Right atrium auricular region (tissue), 2 donors: Measurements from ENCODE around the gene LONP2. TPM values are rescaled to one million over a fixed set of nuclear protein-coding genes. Genes with fewer than 3 reads are reported as not detected.

Source experiments
- DNase-seq: peaks from one replicate; pipeline ENCODE4 v3.0.0-alpha.2; 2019; ENCODE audit warnings: low spot score
- H3K27ac ChIP-seq, 2 donors: fragments of 200-600 bp; sonication (generic); 1 replicate in 1 of 2; 2 replicates in 1 of 2; pipeline ENCODE4 v1.5.1; 2016 to 2019
- H3K27me3 ChIP-seq, 2 donors: fragments of 200-600 bp; sonication (generic); one replicate each; pipeline versions ENCODE4 v1.5.1 to v1.6.0; 2017 to 2019
- H3K36me3 ChIP-seq: fragments of 200-600 bp; sonication (generic); one replicate; pipeline ENCODE4 v1.5.1; 2016
- H3K4me1 ChIP-seq, 2 donors: fragments of 200-600 bp; sonication (generic); one replicate each; pipeline versions ENCODE4 v1.5.1 to v1.6.0; 2017 to 2019
- H3K4me3 ChIP-seq, 2 donors: fragments of 200-600 bp; sonication (generic); 1 replicate in 1 of 2; 2 replicates in 1 of 2; pipeline ENCODE4 v1.5.1; 2017 to 2019; ENCODE audit warnings: mild to moderate bottlenecking in 1 of 2, moderate library complexity in 1 of 2
- H3K9me3 ChIP-seq, 2 donors: fragments of 200-600 bp; sonication (generic); one replicate each; pipeline ENCODE4 v1.5.1; 2019
- CTCF ChIP-seq, 2 donors: fragments of 200-600 bp; sonication (generic); IDR thresholded peaks; one replicate each; pipeline ENCODE4 v1.5.1; 2019; ENCODE audit warnings: antibody characterized with exemption in 2 of 2
- total RNA-seq, 2 donors: library from RNA; depleted of rRNA; stranded (reverse); fragments of >200 nt; gene quantifications; one replicate each; pipeline ENCODE4 v1.1.0, GENCODE V29; 2016

LONP2 gene
- total RNA-seq, 2 donors from 2014 or later = 37.2 to 48.9 TPM

- TF ChIP-seq CTCF (IDR thresholded peaks at IDR 0.05) = no peak
- Histone ChIP-seq H3K9me3 (no peaks in the 10 kb centered on the region), H3K27ac (no peak overlapping the region), H3K36me3 (peaks cover 29% of the 10 kb centered on the region), H3K4me1 (peaks cover 0 to 3% of the 10 kb centered on the region in 2 donors), H3K4me3 (no peak overlapping the region), H3K27me3 (no peaks in the 10 kb centered on the region)
- DNase-seq = no peak
Measured at GRCh38 chr16:48335961-48336360, 91.9 kb downstream of the LONP2 start.

GRCh38 chr16:48340054-48340453 lies 96.0 kb downstream of the LONP2 start:
- no peak for DNase-seq
- no peak overlapping the region for H3K4me3 ChIP-seq
- H3K27ac ChIP-seq = no peak overlapping the region
- H3K9me3 ChIP-seq = no peaks in the 10 kb centered on the region
- H3K27me3 ChIP-seq = no peaks in the 10 kb centered on the region
- peaks cover 33% of the 10 kb centered on the region for H3K36me3 ChIP-seq
- H3K4me1 ChIP-seq = no peaks in the 10 kb centered on the region
- TF ChIP-seq CTCF (IDR thresholded peaks at IDR 0.05) = no peak

GRCh38 chr16:48342591-48342990 lies 98.5 kb downstream of the LONP2 start:
- Histone ChIP-seq H3K27ac (no peak overlapping the region), H3K36me3 (peaks cover 30% of the 10 kb centered on the region), H3K4me1 (no peaks in the 10 kb centered on the region), H3K4me3 (no peak overlapping the region), H3K9me3 (no peaks in the 10 kb centered on the region), H3K27me3 (no peaks in the 10 kb centered on the region)
- DNase-seq = no peak
- no peak for TF ChIP-seq CTCF (IDR thresholded peaks at IDR 0.05)

- H3K9me3 ChIP-seq = no peaks in the 10 kb centered on the region
- no peak for DNase-seq
- no peak for TF ChIP-seq CTCF (IDR thresholded peaks at IDR 0.05)
- H3K4me3 ChIP-seq = no peak overlapping the region
- no peaks in the 10 kb centered on the region for H3K4me1 ChIP-seq
- peaks cover 43% of the 10 kb centered on the region for H3K36me3 ChIP-seq
- H3K27ac ChIP-seq = no peak overlapping the region
- no peaks in the 10 kb centered on the region for H3K27me3 ChIP-seq
Measured at GRCh38 chr16:48347191-48347865, 103.2 kb downstream of the LONP2 start.

- Histone ChIP-seq H3K27me3 (no peaks in the 10 kb centered on the region), H3K36me3 (peaks cover 43% of the 10 kb centered on the region), H3K4me1 (no peaks in the 10 kb centered on the region), H3K9me3 (no peaks in the 10 kb centered on the region), H3K27ac (no peak overlapping the region), H3K4me3 (no peak overlapping the region)
- no peak for TF ChIP-seq CTCF (IDR thresholded peaks at IDR 0.05)
- no peak for DNase-seq
Measured at GRCh38 chr16:48347980-48348379, 103.9 kb downstream of the LONP2 start.

GRCh38 chr16:48350736-48351135 lies 106.6 kb downstream of the LONP2 start:
- no peak for DNase-seq
- no peak overlapping the region for H3K27ac ChIP-seq
- no peak for TF ChIP-seq CTCF (IDR thresholded peaks at IDR 0.05)
- H3K36me3 ChIP-seq = peaks cover 42% of the 10 kb centered on the region
- peaks cover 0 to 3% of the 10 kb centered on the region in 2 donors for H3K4me1 ChIP-seq
- H3K4me3 ChIP-seq = no peak overlapping the region
- no peaks in the 10 kb centered on the region for H3K9me3 ChIP-seq
- H3K27me3 ChIP-seq = no peaks in the 10 kb centered on the region
